ENCODE results near the gene ANKRD40CL. TPM values are rescaled to one million over a fixed set of nuclear protein-coding genes. Genes with fewer than 3 reads are reported as not detected.

Gene ANKRD40CL
- total and polyA plus RNA-seq, 7 experiments from 2014 or later, result not detected

GRCh38 chr17:50783905-50784304 is 16.6 kb upstream of the ANKRD40CL start:
- no peak for DNase-seq

GRCh38 chr17:50783193-50783660 is 15.9 kb upstream of the ANKRD40CL start:
- Histone ChIP-seq H3K4me3 (ENCODE audit: low read length) (no peak overlapping the region), H3K36me3 (ENCODE audit: control insufficient read depth in 2 of 3, insufficient read depth in 3 of 3, low read length in 3 of 3) (no peaks in the 10 kb centered on the region), H3K27ac (ENCODE audit: low read depth, low read length) (no peak overlapping the region), H3K27me3 (ENCODE audit: control insufficient read depth in 2 of 2, insufficient read depth in 2 of 2, low read length in 2 of 2) (no peaks in the 10 kb centered on the region), H3K4me1 (ENCODE audit: control insufficient read depth in 2 of 2, insufficient read depth in 2 of 2, low read length in 2 of 2) (peaks cover 0 to 14% of the 10 kb centered on the region in 2 donors), H3K9me3 (ENCODE audit: control insufficient read depth in 2 of 3, low read length in 3 of 3) (no peaks in the 10 kb centered on the region)
- H3K9me3 Mint-ChIP-seq, result no peaks in the 10 kb centered on the region
- peak overlapping the region in 4 of 9 donors; percentile 21 to 58 (median 43) for H3K27ac Mint-ChIP-seq
- ChIA-PET CTCF (interaction anchor here (0.6 to 5.1 kb wide), 17 partner anchors 15 to 520 kb away, joined by 3 to 18 read pairs (median 3); partner anchors contain the start of gene ANKRD40CL), POLR2A (interaction anchor here (0.6 to 1.1 kb wide), 3 partner anchors 64 to 308 kb away, joined by 3 read pairs; no protein-coding TSS in a partner anchor)
- H3K4me3 Mint-ChIP-seq, result peak overlapping the region in 7 of 10 donors; percentile 6 to 78 (median 46)
- H3K36me3 Mint-ChIP-seq, result peaks cover 0 to 3% (median 0%) of the 10 kb centered on the region in 5 donors
- DNase-seq, result peak; percentile 53 to 82 (median 68)
- intact Hi-C loops (cut with micrococcal nuclease), result loop anchor here (1.0 to 5.0 kb wide), 7 partner anchors 34 to 370 kb away; partner anchors contain the start of genes NME1 (in 1 of the 2) and SPATA20 (in 1 of the 2)
- ATAC-seq, result peak; percentile 86
- H3K27me3 Mint-ChIP-seq, result peaks cover 0 to 44% (median 0%) of the 10 kb centered on the region in 5 donors
- H3K4me1 Mint-ChIP-seq, result peaks cover 18 to 37% (median 27%) of the 10 kb centered on the region in 7 donors

More at GRCh38 chr17:50783905-50784304, 16.6 kb upstream of the ANKRD40CL start:
- H3K4me1 ChIP-seq (ENCODE audit: control insufficient read depth in 2 of 2, insufficient read depth in 2 of 2, low read length in 2 of 2), result peaks cover 0 to 14% of the 10 kb centered on the region in 2 donors
- H3K36me3 ChIP-seq (ENCODE audit: control insufficient read depth in 2 of 3, insufficient read depth in 3 of 3, low read length in 3 of 3), result no peaks in the 10 kb centered on the region
- Mint-ChIP-seq H3K27ac (no peak overlapping the region), H3K36me3 (peaks cover 0 to 3% (median 0%) of the 10 kb centered on the region in 5 donors), H3K9me3 (no peaks in the 10 kb centered on the region), H3K27me3 (peaks cover 0 to 41% (median 0%) of the 10 kb centered on the region in 5 donors), H3K4me3 (no peak overlapping the region), H3K4me1 (peaks cover 18 to 34% (median 25%) of the 10 kb centered on the region in 7 donors)
- no peak overlapping the region for H3K4me3 ChIP-seq (ENCODE audit: low read length)
- intact Hi-C loops (cut with micrococcal nuclease), result loop anchor here (1.0 to 5.0 kb wide), 7 partner anchors 33 to 369 kb away; partner anchors contain the start of genes NME1 (in 1 of the 2) and SPATA20 (in 1 of the 2)
- no peak for ATAC-seq
- H3K9me3 ChIP-seq (ENCODE audit: control insufficient read depth in 2 of 3, low read length in 3 of 3), result no peaks in the 10 kb centered on the region
- no peak overlapping the region for H3K27ac ChIP-seq (ENCODE audit: low read depth, low read length)
- ChIA-PET CTCF (interaction anchor here (1.1 to 5.1 kb wide), 5 partner anchors 69 to 174 kb away, joined by 3 to 18 read pairs (median 3); no protein-coding TSS in a partner anchor), POLR2A (interaction anchor here (0.6 kb wide), 1 partner anchor 221 kb away, joined by 3 read pairs; no protein-coding TSS in a partner anchor)
- H3K27me3 ChIP-seq (ENCODE audit: control insufficient read depth in 2 of 2, insufficient read depth in 2 of 2, low read length in 2 of 2), result no peaks in the 10 kb centered on the region

GRCh38 chr17:50781167-50781566 is 13.8 kb upstream of the ANKRD40CL start:
- H3K4me1 Mint-ChIP-seq, result peaks cover 13 to 37% (median 27%) of the 10 kb centered on the region in 7 donors

GRCh38 chr17:50779747-50780353 is 12.5 kb upstream of the ANKRD40CL start:
- intact Hi-C loops (cut with micrococcal nuclease), result loop anchor here in 1 of 2 donors (5.0 kb wide), 2 partner anchors 233 to 277 kb away; partner anchors contain the start of gene SPATA20
- ATAC-seq, result peak; percentile 82
- H3K36me3 Mint-ChIP-seq, result peaks cover 0 to 3% (median 0%) of the 10 kb centered on the region in 5 donors
- no peak overlapping the region for H3K4me3 ChIP-seq (ENCODE audit: low read length)
- H3K9me3 ChIP-seq (ENCODE audit: control insufficient read depth in 2 of 3, low read length in 3 of 3), result no peaks in the 10 kb centered on the region
- peak overlapping the region; percentile 5 to 86 (median 73) for H3K27ac Mint-ChIP-seq
- H3K9me3 Mint-ChIP-seq, result no peaks in the 10 kb centered on the region
- H3K27ac ChIP-seq (ENCODE audit: low read depth, low read length), result no peak overlapping the region
- peaks cover 0 to 14% of the 10 kb centered on the region in 2 donors for H3K4me1 ChIP-seq (ENCODE audit: control insufficient read depth in 2 of 2, insufficient read depth in 2 of 2, low read length in 2 of 2)
- peak in 8 of 9 donors; percentile 48 to 75 (median 60) for DNase-seq
- H3K36me3 ChIP-seq (ENCODE audit: control insufficient read depth in 2 of 3, insufficient read depth in 3 of 3, low read length in 3 of 3), result no peaks in the 10 kb centered on the region
- H3K27me3 Mint-ChIP-seq, result peaks cover 0 to 49% (median 0%) of the 10 kb centered on the region in 5 donors
- peaks cover 13 to 37% (median 27%) of the 10 kb centered on the region in 7 donors for H3K4me1 Mint-ChIP-seq
- ChIA-PET CTCF (interaction anchor here (0.5 to 1.0 kb wide), 7 partner anchors 8 to 485 kb away, joined by 3 to 5 read pairs (median 3); no protein-coding TSS in a partner anchor), POLR2A (interaction anchor here (0.6 to 0.9 kb wide), 2 partner anchors 62 to 73 kb away, joined by 3 read pairs; no protein-coding TSS in a partner anchor)
- H3K4me3 Mint-ChIP-seq, result peak overlapping the region; percentile 17 to 79 (median 66)
- no peaks in the 10 kb centered on the region for H3K27me3 ChIP-seq (ENCODE audit: control insufficient read depth in 2 of 2, insufficient read depth in 2 of 2, low read length in 2 of 2)

More at GRCh38 chr17:50781167-50781566, 13.8 kb upstream of the ANKRD40CL start:
- intact Hi-C loops (cut with micrococcal nuclease), result loop anchor here in 1 of 2 donors (5.0 kb wide), 2 partner anchors 234 to 276 kb away; partner anchors contain the start of gene SPATA20
- CTCF ChIA-PET, result interaction anchor here (5.1 kb wide), 1 partner anchor 168 kb away, joined by 18 read pairs; no protein-coding TSS in a partner anchor
- H3K27ac Mint-ChIP-seq, result peak overlapping the region in 1 of 9 donors; percentile 46
- no peaks in the 10 kb centered on the region for H3K9me3 Mint-ChIP-seq
- H3K36me3 Mint-ChIP-seq, result peaks cover 0 to 3% (median 0%) of the 10 kb centered on the region in 5 donors
- H3K27ac ChIP-seq (ENCODE audit: low read depth, low read length), result no peak overlapping the region
- no peak overlapping the region for H3K4me3 ChIP-seq (ENCODE audit: low read length)
- no peaks in the 10 kb centered on the region for H3K27me3 ChIP-seq (ENCODE audit: control insufficient read depth in 2 of 2, insufficient read depth in 2 of 2, low read length in 2 of 2)
- H3K4me1 ChIP-seq (ENCODE audit: control insufficient read depth in 2 of 2, insufficient read depth in 2 of 2, low read length in 2 of 2), result peaks cover 0 to 14% of the 10 kb centered on the region in 2 donors
- POLR2A ChIA-PET, result no interaction called here
- H3K9me3 ChIP-seq (ENCODE audit: control insufficient read depth in 2 of 3, low read length in 3 of 3), result no peaks in the 10 kb centered on the region
- DNase-seq, result no peak
- ATAC-seq, result no peak
- H3K27me3 Mint-ChIP-seq, result peaks cover 0 to 47% (median 0%) of the 10 kb centered on the region in 5 donors
- H3K36me3 ChIP-seq (ENCODE audit: control insufficient read depth in 2 of 3, insufficient read depth in 3 of 3, low read length in 3 of 3), result no peaks in the 10 kb centered on the region
- peak overlapping the region; percentile 49 to 81 (median 70) for H3K4me3 Mint-ChIP-seq

GRCh38 chr17:50778988-50779387 is 11.7 kb upstream of the ANKRD40CL start:
- POLR2A ChIA-PET, result interaction anchor here (0.6 kb wide), 1 partner anchor 18 kb away, joined by 6 read pairs; no protein-coding TSS in a partner anchor

GRCh38 chr17:50778471-50778870 is 11.2 kb upstream of the ANKRD40CL start:
- Mint-ChIP-seq H3K4me1 (peaks cover 13 to 37% (median 27%) of the 10 kb centered on the region in 7 donors), H3K27me3 (peaks cover 0 to 52% (median 0%) of the 10 kb centered on the region in 5 donors), H3K4me3 (no peak overlapping the region), H3K27ac (no peak overlapping the region), H3K9me3 (no peaks in the 10 kb centered on the region), H3K36me3 (peaks cover 0 to 3% (median 0%) of the 10 kb centered on the region in 5 donors)
- no peaks in the 10 kb centered on the region for H3K27me3 ChIP-seq (ENCODE audit: control insufficient read depth in 2 of 2, insufficient read depth in 2 of 2, low read length in 2 of 2)
- H3K4me3 ChIP-seq (ENCODE audit: low read length), result no peak overlapping the region
- H3K4me1 ChIP-seq (ENCODE audit: control insufficient read depth in 2 of 2, insufficient read depth in 2 of 2, low read length in 2 of 2), result peaks cover 0 to 14% of the 10 kb centered on the region in 2 donors
- DNase-seq (no peak), ATAC-seq (no peak)
- intact Hi-C loops (cut with micrococcal nuclease), result no loop called here
- H3K9me3 ChIP-seq (ENCODE audit: control insufficient read depth in 2 of 3, low read length in 3 of 3), result no peaks in the 10 kb centered on the region
- ChIA-PET CTCF (no interaction called here), POLR2A (interaction anchor here (0.6 kb wide), 1 partner anchor 17 kb away, joined by 6 read pairs; no protein-coding TSS in a partner anchor)
- no peaks in the 10 kb centered on the region for H3K36me3 ChIP-seq (ENCODE audit: control insufficient read depth in 2 of 3, insufficient read depth in 3 of 3, low read length in 3 of 3)
- H3K27ac ChIP-seq (ENCODE audit: low read depth, low read length), result no peak overlapping the region

More at GRCh38 chr17:50778988-50779387, 11.7 kb upstream of the ANKRD40CL start:
- no peak for ATAC-seq
- Mint-ChIP-seq H3K4me1 (peaks cover 13 to 37% (median 27%) of the 10 kb centered on the region in 7 donors), H3K9me3 (no peaks in the 10 kb centered on the region), H3K4me3 (peak overlapping the region in 1 of 10 donors; percentile 50), H3K27me3 (peaks cover 0 to 49% (median 0%) of the 10 kb centered on the region in 5 donors), H3K36me3 (peaks cover 0 to 3% (median 0%) of the 10 kb centered on the region in 5 donors), H3K27ac (peak overlapping the region in 1 of 9 donors; percentile 73)
- Histone ChIP-seq H3K27me3 (ENCODE audit: control insufficient read depth in 2 of 2, insufficient read depth in 2 of 2, low read length in 2 of 2) (no peaks in the 10 kb centered on the region), H3K9me3 (ENCODE audit: control insufficient read depth in 2 of 3, low read length in 3 of 3) (no peaks in the 10 kb centered on the region), H3K4me3 (ENCODE audit: low read length) (no peak overlapping the region), H3K4me1 (ENCODE audit: control insufficient read depth in 2 of 2, insufficient read depth in 2 of 2, low read length in 2 of 2) (peaks cover 0 to 14% of the 10 kb centered on the region in 2 donors), H3K27ac (ENCODE audit: low read depth, low read length) (no peak overlapping the region), H3K36me3 (ENCODE audit: control insufficient read depth in 2 of 3, insufficient read depth in 3 of 3, low read length in 3 of 3) (no peaks in the 10 kb centered on the region)
- CTCF ChIA-PET, result no interaction called here
- DNase-seq, result no peak
- intact Hi-C loops (cut with micrococcal nuclease), result no loop called here

All from naive thymus-derived CD4-positive, alpha-beta T cell (primary cell).